ENCODE results near the gene CDH20.
A peak's percentile ranks its signal among the peaks of the same experiment; 100 is the strongest.

Gene CDH20

DNA sequence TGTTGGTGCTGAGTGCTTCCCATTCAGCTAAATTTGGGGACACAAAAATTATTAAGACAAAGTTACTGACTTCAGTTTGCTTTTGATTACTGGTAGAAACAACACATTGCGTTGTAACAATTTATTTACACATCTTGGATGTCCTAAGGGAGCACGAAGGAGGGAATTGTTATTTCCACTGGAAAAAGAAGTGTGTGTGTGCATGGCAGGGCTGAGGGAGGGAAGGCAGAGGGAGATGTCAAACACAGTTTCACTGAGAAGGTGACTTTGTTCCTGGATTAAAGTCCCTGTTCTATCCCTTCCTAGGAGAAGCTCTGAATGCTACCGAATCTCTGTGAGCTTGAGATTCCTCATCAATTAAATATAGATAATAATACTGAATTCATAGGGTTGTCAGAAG lies 3.8 kb upstream of the CDH20 start:
- no peak for DNase-seq (ENCODE audit: low read depth, low spot score)
- TF ChIP-seq, protein P1, sequence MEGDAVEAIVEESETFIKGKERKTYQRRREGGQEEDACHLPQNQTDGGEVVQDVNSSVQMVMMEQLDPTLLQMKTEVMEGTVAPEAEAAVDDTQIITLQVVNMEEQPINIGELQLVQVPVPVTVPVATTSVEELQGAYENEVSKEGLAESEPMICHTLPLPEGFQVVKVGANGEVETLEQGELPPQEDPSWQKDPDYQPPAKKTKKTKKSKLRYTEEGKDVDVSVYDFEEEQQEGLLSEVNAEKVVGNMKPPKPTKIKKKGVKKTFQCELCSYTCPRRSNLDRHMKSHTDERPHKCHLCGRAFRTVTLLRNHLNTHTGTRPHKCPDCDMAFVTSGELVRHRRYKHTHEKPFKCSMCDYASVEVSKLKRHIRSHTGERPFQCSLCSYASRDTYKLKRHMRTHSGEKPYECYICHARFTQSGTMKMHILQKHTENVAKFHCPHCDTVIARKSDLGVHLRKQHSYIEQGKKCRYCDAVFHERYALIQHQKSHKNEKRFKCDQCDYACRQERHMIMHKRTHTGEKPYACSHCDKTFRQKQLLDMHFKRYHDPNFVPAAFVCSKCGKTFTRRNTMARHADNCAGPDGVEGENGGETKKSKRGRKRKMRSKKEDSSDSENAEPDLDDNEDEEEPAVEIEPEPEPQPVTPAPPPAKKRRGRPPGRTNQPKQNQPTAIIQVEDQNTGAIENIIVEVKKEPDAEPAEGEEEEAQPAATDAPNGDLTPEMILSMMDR (IDR thresholded peaks at IDR 0.05; ENCODE audit: low read depth, low read length): no peak
- H3K4me3 ChIP-seq (ENCODE audit: low read depth, low read length): no peak overlapping the region
- in situ Hi-C loops (cut with HindIII; ENCODE audit: low sequenced_read_pairs): no loop called here

- TF ChIP-seq, protein P1 (IDR thresholded peaks at IDR 0.05; ENCODE audit: low read depth, low read length): no peak
- in situ Hi-C loops (cut with HindIII; ENCODE audit: low sequenced_read_pairs): no loop called here
- no peak for DNase-seq (ENCODE audit: low read depth, low spot score)
- H3K4me3 ChIP-seq (ENCODE audit: low read depth, low read length): no peak overlapping the region
Measured at GRCh38 chr18:61331051-61331450, 2.2 kb upstream of the CDH20 start.

DNA sequence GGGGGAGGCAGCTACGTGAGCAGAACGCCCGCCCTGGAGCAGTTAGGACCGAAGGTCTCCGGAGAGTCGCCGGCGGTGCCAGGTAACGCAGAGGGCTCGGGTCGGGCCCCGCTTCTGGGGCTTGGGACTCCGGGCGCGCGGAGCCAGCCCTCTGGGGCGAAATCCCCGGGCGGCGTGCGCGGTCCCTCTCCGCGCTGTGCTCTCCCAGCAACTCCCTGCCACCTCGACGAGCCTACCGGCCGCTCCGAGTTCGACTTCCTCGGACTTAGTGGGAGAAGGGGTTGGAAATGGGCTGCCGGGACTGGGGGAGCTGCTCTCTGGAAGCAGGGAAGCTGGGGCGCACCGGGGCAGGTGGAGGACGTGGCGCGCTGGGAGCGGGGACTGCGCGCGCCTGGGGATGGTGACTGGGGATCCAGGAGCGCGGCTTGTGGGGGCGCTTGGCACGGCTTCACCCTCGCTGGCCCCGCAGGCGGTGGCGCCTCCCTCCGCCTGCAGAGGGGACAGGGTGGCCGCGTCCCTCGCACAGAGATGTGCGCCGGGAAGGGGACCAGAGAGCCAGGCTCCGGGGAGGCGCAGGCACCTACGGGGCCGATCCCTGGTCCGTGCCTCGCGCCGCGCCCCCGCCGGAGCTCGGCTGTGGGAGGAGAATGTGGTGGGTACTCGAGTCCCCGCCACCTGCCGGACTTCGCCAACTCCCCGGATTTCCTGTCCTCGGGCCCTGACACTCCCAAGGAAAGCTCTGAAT lies 688 bp downstream of the CDH20 start:
- H3K4me3 ChIP-seq (ENCODE audit: low read depth, low read length): peak overlapping the region; percentile 43
- peak; percentile 29 for DNase-seq (ENCODE audit: low read depth, low spot score)
- TF ChIP-seq, protein P1 (IDR thresholded peaks at IDR 0.05; ENCODE audit: low read depth, low read length): no peak
- in situ Hi-C loops (cut with HindIII; ENCODE audit: low sequenced_read_pairs): no loop called here

DNA sequence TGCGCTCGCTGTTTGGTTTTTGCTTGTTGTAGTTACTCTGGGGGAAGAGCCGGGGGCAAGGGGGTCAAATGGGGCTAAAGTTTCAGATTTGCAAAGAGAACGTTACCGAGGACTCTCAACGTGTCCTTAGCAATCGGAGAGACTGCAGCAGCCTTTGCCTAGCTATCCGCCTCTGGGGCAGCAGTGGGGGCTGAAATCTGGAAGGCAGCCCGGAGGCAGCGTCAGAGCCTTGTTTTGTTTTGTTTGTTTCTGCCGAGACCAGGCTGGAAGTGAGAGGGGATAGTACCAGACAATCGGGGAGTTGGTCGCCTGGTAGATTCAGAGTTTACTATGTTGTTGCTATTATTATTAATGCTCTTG lies 1.2 kb downstream of the CDH20 start:
- H3K4me3 ChIP-seq (ENCODE audit: low read depth, low read length): peak overlapping the region; percentile 43
- in situ Hi-C loops (cut with HindIII; ENCODE audit: low sequenced_read_pairs): no loop called here
- TF ChIP-seq, protein P1 (IDR thresholded peaks at IDR 0.05; ENCODE audit: low read depth, low read length): no peak
- no peak for DNase-seq (ENCODE audit: low read depth, low spot score)

GRCh38 chr18:61334951-61335683 lies 1.9 kb downstream of the CDH20 start:
- no peak overlapping the region for H3K4me3 ChIP-seq (ENCODE audit: low read depth, low read length)
- TF ChIP-seq, protein P1 (IDR thresholded peaks at IDR 0.05; ENCODE audit: low read depth, low read length): no peak
- DNase-seq (ENCODE audit: low read depth, low spot score): no peak
- in situ Hi-C loops (cut with HindIII; ENCODE audit: low sequenced_read_pairs): no loop called here

- no peak overlapping the region for H3K4me3 ChIP-seq (ENCODE audit: low read depth, low read length)
- TF ChIP-seq, protein P1 (IDR thresholded peaks at IDR 0.05; ENCODE audit: low read depth, low read length): no peak
- in situ Hi-C loops (cut with HindIII; ENCODE audit: low sequenced_read_pairs): no loop called here
- DNase-seq (ENCODE audit: low read depth, low spot score): no peak
Measured at GRCh38 chr18:61335684-61336555, 2.7 kb downstream of the CDH20 start.
